DMS53 (cell line): Measurements from ENCODE around the gene ARHGEF18.
A peak's percentile ranks its signal among the peaks of the same experiment; 100 is the strongest.
"Not testable (repeated sequence)": the region's sequence is repeated elsewhere in the genome, so short reads cannot be mapped to it uniquely, and the experiment has no call there.

Source experiments
- DNase-seq: peaks from one replicate; lab custom pipeline; 2025; lab: John Stamatoyannopoulos, UW

ARHGEF18 gene

DNA sequence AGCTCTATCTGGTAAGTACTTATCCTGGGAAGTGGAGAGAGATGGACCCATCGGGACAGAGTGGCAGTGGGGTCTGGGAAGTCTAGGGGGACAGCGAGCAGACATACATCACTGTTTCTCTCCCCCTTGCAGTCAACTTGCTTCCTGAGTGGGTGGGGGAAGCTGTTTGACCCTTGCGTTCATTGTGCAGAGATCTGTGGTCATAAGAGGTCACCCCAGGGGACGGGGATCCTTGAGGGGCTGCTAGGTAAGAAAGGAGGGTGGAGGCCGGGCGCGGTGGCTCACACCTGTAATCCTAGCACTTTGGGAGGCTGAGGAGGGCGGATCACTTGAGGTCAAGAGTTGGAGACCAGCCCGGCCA lies 474 bp downstream of the ARHGEF18 start:
- no peak for DNase-seq

DNA sequence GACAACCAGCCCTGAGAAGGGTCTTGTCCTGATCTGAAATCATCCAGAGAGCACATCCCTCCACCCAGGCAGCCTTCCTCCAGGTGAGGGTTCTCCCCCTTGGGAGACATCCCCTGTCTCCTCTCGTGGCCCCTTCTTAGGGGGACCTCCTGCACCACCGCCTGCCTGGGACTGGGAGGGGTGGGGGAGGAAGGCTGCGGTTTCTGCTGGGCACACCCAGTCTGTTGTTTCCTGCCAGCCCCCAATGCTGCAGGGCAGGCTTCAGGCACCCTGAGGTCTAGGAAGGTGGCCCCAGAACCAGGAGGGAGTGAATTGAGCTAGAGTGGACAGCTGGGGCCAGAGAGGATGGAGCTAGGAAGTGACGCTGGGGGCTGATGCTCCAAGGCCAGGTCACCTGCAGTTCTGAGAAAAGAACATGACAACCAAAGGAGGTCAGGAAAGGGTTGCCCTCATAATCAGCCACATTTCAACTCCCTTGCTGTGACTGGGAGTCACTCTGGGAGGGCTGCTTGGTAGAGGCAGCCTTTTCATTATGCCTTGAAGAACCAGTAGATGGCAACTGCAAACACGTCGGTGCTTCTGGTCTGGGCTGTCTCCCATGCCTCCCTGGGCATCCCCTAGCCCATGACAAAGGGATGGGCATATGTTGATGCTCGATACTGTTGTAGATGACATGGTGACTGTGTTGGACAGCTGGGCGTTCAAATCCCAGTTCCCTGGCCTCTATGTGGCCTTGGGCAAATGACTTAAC lies 1.4 kb downstream of the ARHGEF18 start:
- DNase-seq: no peak

DNA sequence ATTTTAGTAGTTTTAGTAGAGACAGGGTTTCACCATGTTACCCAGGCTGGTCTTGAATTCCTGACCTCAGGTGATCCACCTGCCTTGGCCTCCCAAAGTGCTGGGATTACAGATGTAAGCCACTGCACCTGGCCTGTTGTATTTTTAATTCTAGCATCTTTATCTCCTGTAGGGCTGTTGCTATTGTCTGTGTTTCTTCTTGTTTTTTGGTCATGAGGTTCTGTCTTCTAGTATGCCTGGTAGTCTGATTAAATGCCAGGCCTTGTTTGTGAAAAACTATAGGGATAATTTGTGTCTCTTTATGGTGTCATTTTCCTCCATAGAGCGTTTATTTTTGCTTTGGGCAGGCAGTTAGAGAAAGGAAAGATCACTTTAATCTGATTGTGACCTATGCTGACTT lies 3.1 kb downstream of the ARHGEF18 start:
- no peak for DNase-seq

DNA sequence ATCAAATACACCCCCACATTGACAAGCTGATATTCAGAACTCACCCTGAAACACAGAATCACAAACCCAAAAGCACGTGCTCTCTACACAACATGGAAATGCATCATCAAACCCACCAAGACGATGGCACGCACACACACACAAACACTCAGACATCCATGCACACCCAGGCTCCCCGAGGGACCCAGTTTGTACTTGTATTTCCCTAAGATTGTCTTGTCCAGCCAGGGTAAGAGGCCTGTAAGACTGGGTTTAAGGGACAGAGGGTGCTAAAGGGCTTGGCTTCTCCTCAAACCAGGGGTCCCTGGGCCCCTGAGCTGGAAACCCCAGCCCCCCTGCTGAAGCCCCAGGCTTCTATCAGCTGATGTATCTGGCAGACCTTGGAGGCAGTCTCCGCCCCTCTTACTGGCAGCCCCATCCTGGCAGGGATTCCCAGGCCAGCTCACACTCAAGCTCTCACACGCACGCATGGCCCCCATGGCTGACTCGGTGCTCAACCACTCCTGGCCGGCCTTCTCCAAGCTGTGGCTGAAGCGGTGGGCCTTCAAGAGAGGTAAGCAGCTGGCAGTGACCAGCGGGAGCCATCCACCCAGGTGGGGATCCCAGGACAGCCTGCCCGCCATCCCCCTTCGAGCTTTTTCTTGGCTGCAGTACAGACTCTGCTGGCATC lies 6.5 kb downstream of the ARHGEF18 start:
- no peak for DNase-seq

DNA sequence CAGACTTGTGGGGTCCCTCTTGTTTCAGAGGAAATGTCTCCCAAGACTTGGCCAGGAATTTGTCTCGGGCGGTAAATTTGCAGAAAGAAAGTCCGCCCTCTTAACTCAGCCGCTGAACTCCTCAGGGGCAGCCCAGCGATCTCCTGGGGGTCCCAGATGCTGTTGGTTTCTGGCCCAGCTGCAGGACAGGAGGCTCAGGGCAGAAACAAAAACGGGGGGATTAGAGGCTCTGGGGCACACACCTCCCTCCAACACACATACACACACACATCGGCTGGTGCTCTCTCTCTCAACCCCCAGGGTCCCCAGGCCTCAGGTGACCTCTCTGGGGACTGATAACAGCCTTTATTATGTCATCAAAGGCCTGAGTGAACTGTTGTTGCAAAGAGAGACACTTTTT lies 7.1 kb downstream of the ARHGEF18 start:
- DNase-seq: no peak

DNA sequence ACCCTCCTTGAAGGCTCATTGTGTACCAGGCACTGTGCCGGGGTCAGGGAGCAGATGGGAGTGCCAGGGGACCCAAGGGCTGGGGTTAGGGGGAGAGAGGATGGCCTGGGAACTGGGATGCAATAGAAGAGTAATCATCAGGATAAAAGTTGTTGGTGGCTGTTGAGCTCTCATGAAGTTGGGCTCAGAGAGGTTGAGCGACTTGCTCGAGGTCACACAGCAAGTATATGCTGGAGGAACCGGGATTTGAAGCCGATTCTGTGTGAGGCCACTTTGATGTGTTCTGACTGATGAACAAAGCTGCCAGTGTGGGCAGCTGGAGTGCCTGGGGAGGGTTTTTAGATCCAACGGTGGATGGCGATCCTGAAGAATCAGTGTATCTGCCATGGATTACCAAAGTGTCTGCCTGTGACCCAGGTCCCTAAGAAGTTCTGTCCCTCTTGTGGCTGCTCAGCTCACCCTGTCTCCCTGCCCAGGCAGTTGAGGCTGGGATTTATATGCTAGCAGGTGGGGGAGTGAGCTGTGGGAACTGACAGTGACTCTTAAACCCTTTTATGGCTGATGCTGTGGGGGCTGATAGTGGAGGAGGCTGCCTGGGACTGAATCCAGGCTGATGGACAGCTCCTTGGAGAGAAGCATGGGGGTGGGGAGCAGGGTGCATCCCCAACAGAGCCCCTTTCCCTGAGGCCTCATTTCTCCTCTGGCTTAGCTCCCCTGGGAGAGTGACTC lies 8.3 kb downstream of the ARHGEF18 start:
- DNase-seq: no peak

DNA sequence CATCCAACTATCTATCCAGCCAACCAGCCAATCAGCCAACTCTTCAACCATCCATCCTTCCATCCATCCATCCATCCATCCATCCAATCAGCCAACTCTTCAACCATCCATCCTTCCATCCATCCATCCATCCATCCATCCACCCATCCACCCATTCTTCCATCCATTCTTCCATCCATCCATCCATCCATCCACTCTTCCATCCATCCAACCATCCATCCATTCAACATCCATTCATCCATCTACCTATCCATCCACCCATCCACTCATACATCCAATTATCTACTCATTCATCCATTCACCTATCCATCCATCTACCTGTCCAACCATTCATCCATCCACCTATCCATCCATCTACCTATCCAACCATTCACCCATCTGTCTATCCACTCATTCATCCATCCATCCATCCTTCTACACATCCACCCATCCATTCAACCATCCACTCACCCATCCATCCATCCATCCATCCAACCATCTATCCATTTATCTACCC lies 9.4 kb downstream of the ARHGEF18 start:
- DNase-seq: no peak

DNA sequence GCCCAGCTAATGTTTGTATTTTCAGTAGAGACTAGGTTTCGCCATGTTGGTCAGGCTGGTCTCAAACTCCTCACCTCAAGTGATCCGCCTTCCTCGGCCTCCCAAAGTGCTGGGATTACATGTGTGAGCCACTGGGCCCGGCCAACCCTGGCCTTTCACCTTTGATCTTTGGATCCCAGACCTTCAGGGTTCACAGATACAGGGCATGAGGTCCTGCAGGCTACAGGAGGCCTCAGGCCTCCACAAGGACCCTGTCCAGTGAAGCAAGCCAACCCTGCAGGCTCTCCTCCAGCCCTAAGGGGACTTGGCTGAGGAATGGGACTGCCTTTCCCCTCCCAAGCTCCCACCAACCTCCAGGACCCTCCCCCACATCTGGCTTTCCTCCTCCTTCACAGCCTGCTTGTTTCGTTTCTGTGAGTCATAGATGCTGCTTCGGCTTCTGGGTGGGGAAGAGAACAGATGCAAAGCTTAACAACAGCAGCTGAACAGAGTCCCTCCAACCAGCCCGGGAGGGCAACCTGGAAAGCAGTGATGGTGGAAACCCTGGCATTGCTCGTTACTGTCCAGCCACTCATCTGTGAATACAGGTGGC lies 11.8 kb downstream of the ARHGEF18 start:
- no peak for DNase-seq

DNA sequence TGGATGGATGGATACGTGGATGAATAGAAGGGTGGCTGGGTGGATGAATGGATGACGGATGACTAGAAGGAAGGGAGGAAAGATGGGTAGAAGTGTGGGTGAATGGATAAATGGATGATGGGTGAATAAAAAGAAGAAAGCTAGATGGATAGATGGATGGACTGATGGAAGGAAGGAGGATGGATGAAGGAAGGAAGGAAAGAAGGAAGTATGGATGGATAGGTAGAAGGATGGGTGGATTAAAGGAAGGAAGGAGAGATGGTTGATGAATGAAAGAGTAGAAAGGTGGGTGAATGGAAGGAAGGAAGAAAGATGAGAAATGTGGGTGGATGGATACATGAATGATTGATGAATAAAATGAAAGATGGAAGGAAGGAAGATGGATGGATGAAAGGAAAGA lies 14.5 kb downstream of the ARHGEF18 start:
- no peak for DNase-seq

DNA sequence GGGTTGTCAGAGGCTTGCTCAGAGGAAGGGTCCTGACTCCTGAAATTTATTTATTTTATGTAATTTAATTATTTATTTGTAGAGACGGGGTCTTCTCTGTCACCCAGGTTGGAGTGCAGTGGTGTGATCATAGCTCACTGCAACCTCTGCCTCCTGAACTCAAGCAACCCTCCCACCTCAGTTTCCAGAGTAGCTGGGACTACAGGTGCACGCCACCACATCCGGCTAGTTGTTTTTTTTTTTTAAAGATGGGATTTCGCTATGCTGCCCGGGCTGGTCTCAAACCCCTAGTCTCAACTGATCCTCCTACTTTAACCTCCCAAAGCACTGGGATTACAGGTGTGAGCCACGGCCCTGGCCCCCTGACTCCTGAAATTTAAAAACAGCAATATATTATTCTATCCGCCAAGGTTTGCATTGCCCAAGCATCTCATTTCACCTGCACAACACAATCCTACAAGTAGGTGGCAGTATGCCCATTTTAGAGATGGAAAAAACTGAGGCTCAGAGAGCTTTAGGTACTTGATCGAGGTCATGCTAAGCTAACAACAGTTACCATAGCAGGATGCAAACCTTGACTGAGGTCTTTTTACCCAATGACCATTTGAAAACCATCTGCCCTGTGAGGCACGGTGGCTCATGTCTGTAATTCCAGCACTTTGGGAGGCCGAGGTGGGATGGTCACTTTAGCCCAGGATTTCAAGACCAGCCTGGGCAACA lies 18.1 kb downstream of the ARHGEF18 start:
- peak; percentile 79 for DNase-seq

DNA sequence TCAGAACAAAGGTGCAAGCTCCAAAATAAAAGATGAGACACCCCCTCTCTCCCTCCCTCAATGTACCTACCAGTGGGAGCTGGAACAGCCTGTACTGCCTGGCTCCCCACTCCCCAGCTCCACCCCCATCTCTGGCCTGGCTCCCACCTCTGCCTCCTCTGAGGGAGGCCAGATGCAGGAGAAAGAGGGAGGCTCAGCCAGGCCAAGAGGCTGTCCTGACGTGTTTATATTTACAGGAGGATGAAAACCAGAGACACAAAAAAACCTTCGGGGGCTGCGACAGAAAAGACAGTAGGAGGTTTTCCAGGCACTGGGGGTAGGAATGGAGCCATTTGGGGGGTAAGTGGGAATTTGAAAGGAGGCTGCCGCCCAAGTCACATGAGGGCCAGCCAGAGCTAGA lies 19.7 kb downstream of the ARHGEF18 start:
- DNase-seq: no peak

DNA sequence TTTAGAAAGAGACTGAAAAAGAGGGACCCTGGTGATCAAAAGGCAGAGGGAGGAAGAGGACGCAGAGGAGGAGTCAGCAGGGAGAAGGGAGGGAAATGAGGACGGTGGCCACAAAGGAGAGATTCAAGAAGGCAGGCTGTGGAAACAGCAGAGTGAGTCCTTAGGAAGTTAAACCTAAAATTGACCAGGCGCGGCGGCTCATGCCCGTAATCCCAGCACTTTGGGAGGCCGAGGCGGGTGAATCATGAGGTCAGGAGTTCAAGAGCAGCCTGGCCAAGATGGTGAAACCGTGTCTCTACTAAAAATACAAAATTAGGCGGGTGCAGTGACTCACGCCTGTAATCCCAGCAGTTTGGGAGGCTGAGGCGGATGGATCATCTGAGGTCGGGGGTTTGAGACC lies 20.1 kb downstream of the ARHGEF18 start:
- not testable (repeated sequence) for DNase-seq

DNA sequence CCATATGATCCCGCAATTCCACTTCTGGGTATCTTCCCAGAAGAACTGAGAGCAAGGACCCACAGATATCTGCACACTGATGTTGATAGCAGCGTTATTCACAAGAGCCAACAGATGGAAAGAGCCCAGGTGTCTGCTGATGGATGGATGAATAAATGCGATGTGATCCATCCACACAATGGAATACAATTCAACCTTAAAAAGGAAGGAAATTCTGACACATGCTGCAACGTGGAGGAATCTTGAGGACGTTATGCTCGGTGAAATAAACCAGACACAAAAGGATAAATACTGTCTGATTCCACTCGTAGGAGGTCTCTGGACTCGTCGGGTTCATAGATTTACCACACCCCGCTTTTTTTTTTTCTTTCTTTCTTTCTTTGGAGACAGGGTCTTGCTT lies 21.8 kb downstream of the ARHGEF18 start:
- no peak for DNase-seq

DNA sequence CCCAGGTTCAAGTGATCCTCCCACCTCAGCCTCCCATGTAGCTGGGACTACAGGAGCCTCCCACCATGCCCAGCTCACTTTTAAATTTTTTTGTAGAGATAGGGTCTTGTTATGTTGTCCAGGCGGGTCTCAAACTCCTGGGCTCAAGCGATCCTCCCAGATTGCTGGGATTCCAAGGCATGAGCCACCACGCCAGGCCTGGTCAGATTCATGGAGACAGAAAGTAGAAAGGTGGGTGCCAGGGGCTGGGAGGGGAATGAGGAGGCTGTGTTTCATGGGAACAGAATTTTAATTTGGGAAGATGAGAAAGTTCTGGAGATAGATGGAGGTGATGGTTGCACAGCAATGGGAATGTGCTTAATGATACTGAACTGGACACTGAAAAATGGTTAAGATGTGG lies 22.3 kb downstream of the ARHGEF18 start:
- DNase-seq: no peak

DNA sequence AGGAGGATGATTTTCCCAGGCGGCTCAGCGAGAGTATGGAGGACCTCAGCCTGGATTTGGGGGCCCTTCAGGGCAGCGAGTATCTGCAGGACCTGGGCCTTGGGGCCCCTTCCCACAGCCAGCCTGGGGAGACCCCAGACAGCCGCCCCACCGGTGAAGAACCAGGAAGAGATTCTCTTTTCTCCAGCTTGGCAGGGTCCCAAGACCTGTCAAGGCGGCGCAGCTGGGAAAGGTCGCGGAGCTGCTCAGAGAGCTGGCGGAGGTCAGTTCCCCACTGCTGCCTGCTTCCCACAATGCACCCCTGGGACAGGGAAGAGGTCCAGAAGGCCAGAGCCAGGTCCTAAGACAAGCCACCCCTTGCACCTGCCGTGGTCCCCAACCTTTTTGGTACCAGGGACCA lies 24.1 kb downstream of the ARHGEF18 start:
- DNase-seq: no peak

DNA sequence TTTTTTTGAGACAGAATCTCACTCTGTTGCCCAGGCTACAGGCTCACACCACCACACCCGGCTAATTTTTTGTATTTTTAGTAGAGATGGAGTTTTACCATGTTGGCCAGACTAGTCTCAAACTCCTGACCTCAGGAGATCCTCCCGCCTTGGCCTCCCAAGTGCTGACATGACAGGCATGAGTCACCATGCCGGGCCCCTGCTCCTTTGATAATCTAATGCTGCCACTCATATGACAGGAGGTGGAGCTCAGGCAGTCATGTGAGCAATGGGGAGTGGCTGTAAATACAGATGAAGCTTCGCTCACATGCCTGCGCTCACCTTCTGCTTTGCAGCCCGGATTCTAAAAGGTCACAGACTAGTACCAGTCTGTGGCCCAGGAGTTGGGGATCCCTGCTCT lies 25.1 kb downstream of the ARHGEF18 start:
- peak; percentile 36 for DNase-seq

DNA sequence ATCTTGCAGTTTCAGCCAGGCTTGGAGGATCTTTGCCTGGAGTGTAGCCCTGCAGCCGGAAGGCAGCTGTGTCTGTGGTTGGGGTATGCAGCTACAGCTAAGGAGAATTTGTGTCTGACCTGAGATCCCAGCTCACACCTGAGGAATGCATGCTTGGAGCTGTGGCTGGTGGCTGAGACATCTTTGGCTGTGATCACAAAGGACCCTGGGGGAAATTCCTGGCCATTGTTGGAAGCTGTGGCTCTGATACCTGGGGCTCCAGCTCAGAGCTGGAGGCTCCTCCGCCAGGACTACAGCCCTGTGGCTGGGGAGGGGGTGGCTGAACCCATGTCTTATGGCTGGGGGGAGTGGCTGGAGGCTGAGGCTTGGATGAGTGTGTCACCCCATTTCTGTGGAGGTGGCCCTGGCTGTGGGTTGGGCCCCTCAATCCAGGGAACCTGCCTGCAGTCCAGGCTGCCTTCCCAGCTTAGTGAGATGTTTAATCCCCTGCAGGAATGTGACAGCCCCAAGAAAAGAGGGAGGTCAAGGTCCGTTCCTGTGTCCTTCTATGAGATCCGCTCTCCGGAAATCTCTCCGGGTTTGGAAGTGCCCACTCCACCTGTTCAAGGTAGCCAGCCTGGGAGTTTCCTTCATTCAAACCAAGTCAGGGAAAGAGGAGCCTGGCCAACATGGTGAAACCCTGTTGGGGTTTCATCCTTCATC lies 27.6 kb downstream of the ARHGEF18 start:
- no peak for DNase-seq

DNA sequence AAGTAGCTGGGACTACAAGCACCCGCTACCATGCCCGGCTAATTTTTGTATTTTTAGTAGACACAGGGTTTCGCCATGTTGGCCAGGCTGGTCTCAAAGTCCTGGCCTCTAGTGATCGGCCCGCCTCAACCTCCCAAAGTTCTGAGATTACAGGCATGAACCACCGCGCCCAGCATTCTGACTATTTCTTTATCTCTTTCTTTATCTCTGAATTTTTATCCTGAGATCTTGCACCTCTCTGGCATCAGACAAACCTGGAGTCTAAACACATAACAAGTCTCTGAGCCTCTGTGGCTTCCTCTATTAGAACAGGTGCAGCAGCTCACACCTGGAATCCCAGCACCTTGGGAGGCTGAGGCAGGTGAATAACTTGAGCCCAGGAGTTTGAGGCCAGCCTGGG lies 28.5 kb downstream of the ARHGEF18 start:
- DNase-seq: no peak

DNA sequence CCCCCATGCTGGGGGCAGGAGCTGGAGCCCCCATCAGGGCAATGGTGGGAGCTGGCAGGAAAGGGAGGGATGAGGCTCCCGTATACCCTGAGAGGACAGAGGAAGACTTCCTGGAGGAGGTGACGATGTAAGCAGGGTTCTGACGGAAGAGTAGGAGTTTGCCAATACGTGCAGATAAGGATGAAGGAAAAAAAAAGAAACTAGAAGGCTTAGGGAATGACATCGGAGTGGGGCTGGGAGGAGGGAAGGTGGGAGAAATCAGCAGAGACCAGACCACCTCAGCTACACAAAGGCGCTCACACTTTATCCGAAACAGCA lies 32.3 kb downstream of the ARHGEF18 start:
- no peak for DNase-seq

DNA sequence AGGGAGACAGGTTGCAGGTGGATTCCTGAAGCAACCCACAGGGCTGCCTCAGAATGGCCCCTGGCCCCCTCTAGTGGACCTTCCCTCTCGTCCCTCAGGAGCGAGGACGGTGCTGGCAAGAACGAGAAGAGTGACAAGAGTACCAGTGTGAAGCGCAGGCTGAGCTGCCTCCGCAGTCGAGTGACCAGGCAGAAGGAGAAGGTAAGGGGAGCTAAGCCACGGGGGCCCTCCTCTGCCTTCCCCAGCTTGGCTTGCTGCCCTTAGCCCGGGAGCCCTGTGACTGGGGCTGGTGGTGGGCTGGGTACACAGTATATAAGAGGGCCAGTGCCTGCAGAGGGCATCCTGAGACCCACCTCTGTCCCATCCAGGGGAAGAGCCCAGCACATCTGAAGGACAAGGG lies 34.0 kb downstream of the ARHGEF18 start:
- DNase-seq: no peak

DNA sequence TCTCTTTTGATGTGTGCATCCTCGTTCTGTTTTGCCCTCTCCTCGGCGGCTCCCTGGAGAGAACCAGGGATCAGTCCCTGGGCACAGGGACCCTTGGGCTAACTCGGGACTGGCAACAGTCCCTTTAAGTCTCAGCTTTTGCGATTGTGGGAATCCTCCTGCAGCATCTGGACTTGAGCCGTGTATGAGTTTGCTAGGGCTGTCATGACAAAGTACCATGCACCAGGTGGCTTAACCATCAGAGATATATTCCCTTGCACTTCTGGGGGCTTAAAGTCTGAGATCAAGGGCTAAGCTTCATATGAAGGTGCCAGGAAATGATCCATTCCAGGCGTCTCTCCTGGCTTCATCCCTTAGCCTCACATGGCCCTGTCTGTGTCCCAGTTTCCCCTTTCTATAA lies 34.5 kb downstream of the ARHGEF18 start:
- DNase-seq: no peak

DNA sequence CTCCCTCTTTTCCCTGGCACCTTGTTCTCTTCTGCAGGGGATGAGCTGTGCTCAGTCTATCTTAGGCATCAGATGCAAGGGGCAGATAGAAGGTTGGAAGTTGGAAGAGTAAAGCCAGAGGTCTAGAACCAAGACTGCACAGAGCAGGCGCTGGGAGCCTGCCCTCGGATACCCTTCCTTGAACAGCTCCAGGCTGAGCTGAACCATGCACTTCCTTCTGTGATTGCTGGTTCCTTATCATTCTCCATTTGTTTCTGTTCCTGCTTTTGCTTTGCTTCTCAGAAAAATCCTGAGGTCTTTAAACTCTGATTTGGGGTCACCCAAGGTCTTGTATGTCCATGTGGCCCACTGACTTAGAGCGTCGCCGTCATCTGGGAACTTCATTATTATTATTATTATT lies 36.3 kb downstream of the ARHGEF18 start:
- no peak for DNase-seq
